Mucosa of gallbladder (tissue), 1 donor: ENCODE measurements around the gene NOP9. TPM values are rescaled to one million over a fixed set of nuclear protein-coding genes. Genes with fewer than 3 reads are reported as not detected.
"Not testable (repeated sequence)": the region's sequence is repeated elsewhere in the genome, so short reads cannot be mapped to it uniquely, and the experiment has no call there.

Source experiments
- DNase-seq: peaks from one replicate; pipeline ENCODE4 v3.0.0-alpha.2; 2020; ENCODE audit warnings: low spot score
- total RNA-seq: library from RNA; stranded (reverse); gene quantifications from one replicate; pipeline ENCODE4 v1.2.1, GENCODE V29; 2021
- donor health status: DM: no; HTN: no; CAD: no.

NOP9 gene
- total RNA-seq, 1 donor from 2014 or later, result 24.7 TPM

- no peak for DNase-seq
These were observed 50.1 kb downstream of the NOP9 start for GRCh38 chr14:24349742-24350141.

GRCh38 chr14:24351517-24351916 lies 51.9 kb downstream of the NOP9 start:
- no peak for DNase-seq

GRCh38 chr14:24353559-24354481 lies 54.2 kb downstream of the NOP9 start:
- DNase-seq, result peak; percentile 87

- not testable (repeated sequence) for DNase-seq
These were observed 54.8 kb downstream of the NOP9 start for GRCh38 chr14:24354482-24354825.

GRCh38 chr14:24355009-24355408 lies 55.4 kb downstream of the NOP9 start:
- DNase-seq, result no peak

- no peak for DNase-seq
These were observed 56.6 kb downstream of the NOP9 start for GRCh38 chr14:24356208-24356607.

Other genes with a start within 250 kb of the NOP9 start
- 1.6 TPM for gene CARMIL3, start 247.8 kb upstream of the NOP9 start, total RNA-seq
- gene CPNE6, start 228.3 kb upstream of the NOP9 start, total RNA-seq, result 2.2 TPM
- 28.9 TPM for gene PCK2, start 205.5 kb upstream of the NOP9 start, total RNA-seq
- gene DCAF11, start 185.1 kb upstream of the NOP9 start, total RNA-seq, result 91.8 TPM
- 2.8 TPM for gene NRL, start 184.9 kb upstream of the NOP9 start, total RNA-seq
- 0.81 TPM for gene FITM1, start 169.2 kb upstream of the NOP9 start, total RNA-seq
- gene PSME1, start 163.7 kb upstream of the NOP9 start, total RNA-seq, result 161 TPM
- 24.0 TPM for gene EMC9, start 158.3 kb upstream of the NOP9 start, total RNA-seq
- gene PSME2, start 153.2 kb upstream of the NOP9 start, total RNA-seq, result 106 TPM
- gene RNF31, start 152.4 kb upstream of the NOP9 start, total RNA-seq, result 60.7 TPM
- 148 TPM for gene IRF9, start 138.6 kb upstream of the NOP9 start, total RNA-seq
- 208 TPM for gene REC8, start 127.8 kb upstream of the NOP9 start, total RNA-seq
- 23.0 TPM for gene IPO4, start 111.0 kb upstream of the NOP9 start, total RNA-seq
- gene TM9SF1, start 104.4 kb upstream of the NOP9 start, total RNA-seq, result 94.1 TPM
- gene TSSK4, start 94.2 kb upstream of the NOP9 start, total RNA-seq, result 0.40 TPM
- gene CHMP4A, start 86.4 kb upstream of the NOP9 start, total RNA-seq, result 53.0 TPM
- gene MDP1, start 83.8 kb upstream of the NOP9 start, total RNA-seq, result 20.3 TPM
- gene NEDD8, start 67.5 kb upstream of the NOP9 start, total RNA-seq, result 121 TPM
- gene GMPR2, start 66.9 kb upstream of the NOP9 start, total RNA-seq, result 91.6 TPM
- 61.8 TPM for gene TINF2, start 57.2 kb upstream of the NOP9 start, total RNA-seq
- 3.0 TPM for gene TGM1, start 36.7 kb upstream of the NOP9 start, total RNA-seq
- 36.0 TPM for gene RABGGTA, start 28.3 kb upstream of the NOP9 start, total RNA-seq
- gene DHRS1, start 70 bp upstream of the NOP9 start, total RNA-seq, result 39.2 TPM
- 25.6 TPM for gene CIDEB, start 8.1 kb downstream of the NOP9 start, total RNA-seq
- 6.1 TPM for gene LTB4R2, start 10.3 kb downstream of the NOP9 start, total RNA-seq
- 6.5 TPM for gene LTB4R, start 11.7 kb downstream of the NOP9 start, total RNA-seq
- 29.0 TPM for gene ADCY4, start 35.2 kb downstream of the NOP9 start, total RNA-seq
- 56.5 TPM for gene RIPK3, start 40.1 kb downstream of the NOP9 start, total RNA-seq
- gene NFATC4, start 68.3 kb downstream of the NOP9 start, total RNA-seq, result 148 TPM
- 30.6 TPM for gene NYNRIN, start 99.2 kb downstream of the NOP9 start, total RNA-seq
- gene CBLN3, start 129.8 kb downstream of the NOP9 start, total RNA-seq, result 14.0 TPM
- gene KHNYN, start 130.1 kb downstream of the NOP9 start, total RNA-seq, result 93.4 TPM
- gene SDR39U1, start 142.9 kb downstream of the NOP9 start, total RNA-seq, result 64.8 TPM
- 0.29 TPM for gene CMA1, start 208.4 kb downstream of the NOP9 start, total RNA-seq